ENCODE data around the gene RNF126.
"Not testable (repeated sequence)": the region's sequence is repeated elsewhere in the genome, so short reads cannot be mapped to it uniquely, and the experiment has no call there.

Gene RNF126

GRCh38 chr19:662962-663681 lies at the start of gene RNF126:
Gene RNF126, minus strand, starts transcription at chr19:663214. Its CDS starts 93 bp downstream, at chr19:663121.
- DNase-seq = peak; percentile 91 to 93

DNA sequence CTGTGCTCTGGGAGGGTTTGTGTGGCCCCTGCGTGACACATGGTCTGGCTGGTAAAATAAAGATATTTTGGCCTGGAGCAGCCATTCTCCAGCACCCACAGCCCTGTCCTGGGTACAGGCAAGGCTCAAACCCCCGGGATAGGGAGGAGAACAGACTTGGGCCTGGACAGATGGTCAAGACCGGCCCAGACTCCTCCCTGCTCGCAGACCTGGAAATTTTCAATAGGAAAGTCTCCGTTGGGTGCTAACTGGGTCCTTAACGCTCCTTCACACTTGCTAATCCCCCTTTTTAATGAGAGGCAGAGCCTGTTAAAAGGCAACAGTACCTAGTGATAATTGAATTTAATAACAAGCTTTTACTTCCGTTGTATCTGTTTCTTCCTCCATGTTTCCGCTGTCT lies 48.2 kb upstream of the RNF126 start:
- no peak for DNase-seq

DNA sequence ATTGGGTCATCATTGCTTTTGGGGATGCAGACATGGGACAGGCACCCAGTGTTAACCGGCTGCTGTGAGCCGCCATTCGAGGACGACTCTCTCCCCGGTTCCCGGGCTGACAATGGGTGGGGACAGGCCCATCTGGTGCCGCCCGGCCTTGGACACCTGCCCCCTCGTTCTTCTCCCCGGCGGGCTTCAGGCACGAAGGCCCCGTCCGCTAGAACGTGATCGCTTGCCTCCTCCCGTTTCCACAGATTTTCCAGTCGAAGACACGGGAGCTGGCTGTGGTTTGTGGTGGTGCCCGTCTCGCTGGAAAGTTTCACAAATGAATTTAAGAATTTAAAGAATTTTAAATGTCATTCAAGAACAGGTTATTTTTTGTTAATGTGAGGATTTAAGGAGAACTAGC lies 47.8 kb upstream of the RNF126 start:
- DNase-seq = no peak

DNA sequence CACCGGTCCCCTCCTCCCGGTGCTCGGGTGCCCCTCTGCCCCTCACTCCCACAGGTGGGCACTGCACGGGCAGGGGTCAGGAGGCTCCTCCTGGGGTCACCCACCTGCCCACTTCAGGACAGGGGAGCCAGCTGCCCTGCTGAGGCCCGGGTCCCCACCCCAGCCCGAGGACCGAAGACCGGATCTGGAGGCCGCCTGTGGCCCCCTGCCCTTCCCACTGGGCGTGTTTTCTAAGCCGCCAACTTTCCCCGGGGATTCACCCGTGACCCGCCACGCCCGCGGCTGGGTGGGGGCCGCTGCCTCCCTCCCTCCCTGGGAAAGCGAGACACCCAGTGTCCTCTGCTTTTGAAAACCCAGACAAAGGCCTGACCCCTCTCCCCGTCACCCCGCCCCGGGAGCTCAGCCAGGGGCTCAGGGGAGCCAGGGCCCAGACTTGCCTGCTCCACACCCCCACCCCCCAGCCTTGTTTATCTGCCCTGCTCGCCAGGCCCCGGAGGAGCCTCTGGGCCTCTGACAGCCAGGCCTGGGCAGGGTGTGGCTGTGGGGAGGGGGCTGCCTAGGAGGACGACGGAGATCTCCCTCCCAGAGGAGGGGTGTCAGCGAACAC lies 47.1 kb upstream of the RNF126 start:
- DNase-seq = no peak

- DNase-seq = no peak
Observed at GRCh38 chr19:709196-709964, 46.4 kb upstream of the RNF126 start.

DNA sequence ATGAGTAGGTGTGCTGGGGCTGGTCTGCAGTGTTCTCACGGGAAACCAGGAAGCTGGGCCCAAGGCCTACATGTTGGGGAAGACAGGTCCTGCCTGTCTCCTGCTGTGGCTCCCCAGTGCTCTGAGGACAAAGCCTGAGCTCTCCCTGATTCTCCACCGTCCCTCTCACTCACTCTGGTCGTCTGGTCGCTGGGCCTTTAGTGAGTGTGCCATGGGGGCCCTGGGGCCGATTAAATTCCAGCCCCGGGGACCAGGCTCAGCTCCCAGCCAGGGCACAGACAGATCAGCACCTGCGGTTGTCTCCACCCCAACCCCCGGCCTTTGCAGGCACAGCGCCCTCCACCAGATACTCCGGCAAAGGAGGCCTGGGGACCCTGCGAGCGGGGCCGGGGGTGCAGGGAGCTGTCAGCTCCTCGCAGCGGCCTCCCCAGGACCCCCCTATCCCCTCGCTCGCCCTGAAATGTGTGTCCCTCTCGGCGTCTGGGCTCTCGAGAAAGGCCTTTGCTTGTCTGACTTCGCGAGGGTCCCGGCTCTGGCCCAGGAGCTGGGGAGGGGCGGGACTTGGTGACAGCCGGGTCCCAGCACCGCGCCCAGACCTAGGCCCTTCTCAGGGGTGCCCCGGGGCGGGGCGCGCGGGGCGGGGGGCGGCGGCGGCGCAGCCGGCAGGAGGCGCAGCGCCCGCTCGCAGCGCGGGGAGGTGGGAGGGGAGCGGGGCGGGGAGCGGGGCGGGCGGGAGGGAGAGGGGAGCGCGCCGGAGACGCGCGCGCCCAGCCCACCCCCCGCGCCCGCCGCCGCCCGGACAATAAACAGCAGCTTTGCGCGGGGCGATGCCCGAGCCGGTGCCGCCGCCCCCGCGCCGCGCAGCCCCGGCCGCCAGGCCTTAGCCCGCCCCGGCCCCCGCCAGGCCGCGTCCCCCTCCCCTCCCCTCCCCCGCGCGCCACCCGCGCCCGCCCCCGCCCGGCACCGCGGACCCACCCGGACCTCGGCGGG lies 45.4 kb upstream of the RNF126 start, which contains the start of gene PALM:
TSS of gene PALM (plus strand) at position 782 of the 990 bp plus-strand sequence. CDS start 212 bp downstream, outside the sequence.
- no peak for DNase-seq

DNA sequence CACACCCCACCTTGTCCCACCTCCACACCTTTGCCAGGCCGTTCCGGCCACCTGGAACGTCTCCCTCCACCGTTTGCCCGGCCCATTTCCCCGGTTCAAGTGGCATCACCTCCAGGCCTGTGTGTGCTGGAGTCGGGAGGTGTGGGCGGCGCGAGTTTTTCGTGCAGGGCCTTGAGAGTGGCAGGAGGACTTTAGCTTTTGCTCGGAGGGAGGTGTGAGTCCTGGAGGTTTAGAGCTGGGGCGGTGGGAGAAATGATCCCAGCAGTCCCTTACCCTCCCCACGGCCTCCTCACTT lies 41.4 kb upstream of the RNF126 start:
- DNase-seq = no peak

GRCh38 chr19:703651-704446 lies 40.8 kb upstream of the RNF126 start:
- peak; percentile 25 to 50 for DNase-seq

- no peak for DNase-seq
Observed at GRCh38 chr19:703329-703650, 40.3 kb upstream of the RNF126 start.

DNA sequence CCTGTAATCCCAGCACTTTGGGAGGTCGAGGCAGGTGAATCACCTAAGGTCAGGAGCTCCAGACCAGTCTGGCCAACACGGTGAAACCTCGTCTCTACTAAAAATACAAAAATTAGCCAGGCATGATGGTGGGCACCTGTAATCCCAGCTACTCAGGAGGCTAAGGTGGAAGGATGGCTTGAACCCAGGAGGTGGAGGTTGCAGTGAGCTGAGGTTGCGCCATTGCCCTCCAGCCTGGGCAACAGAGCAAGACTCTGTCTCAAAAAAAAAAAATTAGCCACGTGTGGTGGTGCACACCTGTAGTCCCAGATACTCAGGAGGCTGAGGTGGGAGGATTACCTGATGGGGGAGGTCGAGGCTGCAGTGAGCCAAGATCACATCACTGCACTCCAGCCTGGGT lies 39.8 kb upstream of the RNF126 start:
- not testable (repeated sequence) for DNase-seq

- not testable (repeated sequence) for DNase-seq
Observed at GRCh38 chr19:699885-700284, 36.9 kb upstream of the RNF126 start.

DNA sequence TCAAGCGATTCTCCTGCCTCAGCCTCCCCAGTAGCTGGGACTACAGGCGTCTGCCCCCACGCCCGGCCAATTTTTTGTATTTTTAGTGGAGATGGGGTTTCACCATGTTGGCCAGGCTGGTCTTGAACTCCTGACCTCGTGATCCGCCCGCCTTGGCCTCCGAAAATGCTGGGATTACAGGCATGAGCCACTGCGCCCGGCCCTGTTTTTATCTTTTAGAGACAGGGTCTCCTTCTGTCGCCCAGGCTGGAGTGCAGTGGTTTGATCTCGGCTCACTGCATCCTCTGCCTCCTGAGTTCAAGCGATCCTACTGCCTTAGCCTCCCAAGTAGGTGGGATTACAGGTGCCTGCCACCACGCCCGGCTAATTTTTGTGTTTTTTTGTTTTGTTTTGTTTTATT lies 35.5 kb upstream of the RNF126 start:
- not testable (repeated sequence) for DNase-seq

DNA sequence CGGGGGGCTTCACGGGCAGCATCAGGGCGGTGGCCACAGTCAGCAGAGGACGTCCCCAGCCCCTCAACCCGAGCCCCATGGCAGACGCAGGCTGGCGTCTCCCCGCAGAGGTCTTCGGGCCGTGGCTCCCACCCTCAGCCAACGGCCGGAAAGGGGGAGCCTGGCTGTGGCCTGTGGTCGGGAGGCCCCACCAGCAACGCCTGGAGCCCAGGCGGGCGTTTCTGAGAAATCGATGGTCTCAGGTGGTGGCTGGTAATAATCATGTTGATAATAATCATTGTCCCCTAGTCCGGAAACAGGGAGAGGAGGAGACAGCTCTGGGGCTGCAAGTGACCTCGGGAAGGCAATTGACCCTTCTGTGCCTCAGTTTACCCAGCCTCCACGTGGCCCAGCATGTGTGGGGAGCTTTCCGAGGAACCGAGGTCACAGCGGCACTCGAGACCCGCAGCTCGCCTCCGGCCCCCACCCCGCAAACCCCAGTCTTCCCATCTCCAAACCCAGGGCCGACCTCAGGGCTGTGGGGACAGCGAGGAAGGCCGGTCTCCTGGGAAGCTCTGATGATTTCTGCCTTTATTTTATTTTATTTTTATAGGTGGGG lies 32.4 kb upstream of the RNF126 start, which contains the start of gene PRSS57:
TSS of gene PRSS57 (minus strand) at position 101 of the 598 bp plus-strand sequence. CDS start at position 79, 22 bp downstream.
- no peak for DNase-seq

- DNase-seq = no peak
Observed at GRCh38 chr19:694481-695351, 31.7 kb upstream of the RNF126 start.

DNA sequence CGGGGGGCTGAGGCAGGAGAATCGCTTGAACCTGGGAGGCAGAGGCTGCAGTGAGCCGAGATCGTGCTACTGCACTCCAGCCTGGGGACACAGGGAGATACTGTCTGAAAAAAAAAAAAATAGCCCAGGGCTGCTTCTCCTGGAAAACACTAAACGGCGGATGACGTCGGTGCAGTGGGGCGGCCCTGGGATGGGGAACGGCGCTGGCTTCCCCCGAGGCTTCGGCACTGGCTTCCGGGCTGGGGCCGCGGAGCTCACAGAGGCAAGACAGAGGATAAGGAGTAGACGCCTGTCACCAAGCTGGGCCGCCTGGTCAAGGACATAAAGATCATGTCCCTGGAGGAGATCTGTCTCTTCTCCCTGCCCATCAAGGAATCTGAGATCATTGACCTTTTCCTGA lies 27.2 kb upstream of the RNF126 start:
- DNase-seq = no peak

- no peak for DNase-seq
Observed at GRCh38 chr19:688992-689391, 26.0 kb upstream of the RNF126 start.

DNA sequence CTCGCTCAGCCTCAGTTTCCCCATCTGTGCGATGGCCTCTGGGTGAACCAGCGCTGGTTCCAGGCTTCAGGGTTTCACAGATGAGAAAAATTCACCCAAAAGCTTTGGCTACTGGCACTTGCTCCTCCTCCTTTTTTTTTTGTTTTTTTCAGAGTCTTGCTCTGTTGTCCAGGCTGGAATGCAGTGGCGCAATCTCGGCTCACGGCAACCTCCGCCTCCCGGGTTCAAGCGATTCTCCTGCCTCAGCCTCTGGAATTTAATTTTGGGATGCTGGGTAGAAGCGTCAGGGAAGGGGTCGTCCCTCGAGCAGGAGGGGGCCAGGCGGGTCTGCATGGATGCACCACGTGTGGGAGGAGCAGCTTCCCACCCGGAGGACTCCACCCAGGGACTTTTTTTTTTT lies 25.2 kb upstream of the RNF126 start:
- DNase-seq = no peak

- DNase-seq = no peak
Observed at GRCh38 chr19:687569-688166, 24.7 kb upstream of the RNF126 start.

DNA sequence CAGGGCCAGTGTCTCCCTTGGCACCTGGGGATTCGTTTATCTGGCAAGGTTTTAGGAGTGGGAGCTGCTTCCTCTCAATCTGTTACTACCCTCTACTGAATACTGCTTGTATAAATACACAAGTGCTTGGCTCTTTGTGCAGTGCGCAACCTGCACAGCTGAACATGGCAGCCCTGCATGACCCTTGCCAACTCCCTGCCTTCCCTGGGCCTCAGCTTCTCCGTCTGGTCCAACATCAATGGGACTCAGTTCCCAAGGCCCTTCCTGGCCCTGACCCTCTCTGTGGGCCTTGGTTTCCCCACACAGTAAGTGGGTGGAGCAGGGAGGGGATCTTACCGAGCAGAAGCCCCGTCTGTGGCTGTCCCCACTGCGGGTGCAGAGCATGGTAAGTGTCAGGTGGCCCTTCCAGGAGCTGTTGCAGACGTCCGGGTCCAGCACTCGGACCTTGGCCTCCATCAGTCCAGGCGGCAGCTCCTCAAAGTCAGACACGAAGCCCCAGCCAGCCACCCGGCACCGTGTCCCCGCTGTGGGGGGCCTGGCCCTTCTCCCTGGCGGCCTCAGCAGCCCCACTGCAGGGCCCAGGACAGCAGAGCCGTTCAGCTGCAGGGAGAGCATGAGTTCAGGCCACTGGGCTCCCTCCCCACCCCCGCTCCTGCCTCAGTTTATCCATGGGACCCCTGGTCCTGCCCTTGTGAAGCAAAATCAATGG lies 23.7 kb upstream of the RNF126 start:
- no peak for DNase-seq

All from activated CD4-positive, alpha-beta T cell treated with anti-CD3 and anti-CD28 coated beads for 4 hours (primary cell).